C4-2B (cell line): Measurements from ENCODE around the gene THBD.

Source experiments
- ZFX ChIP-seq: fragments of 450-650 bp; IDR thresholded peaks from 2 replicates; pipeline ENCODE4 v1.6.1; 2017
- TF ChIP-seq, protein P1 (sequence below): fragments of 450-650 bp; conservative IDR thresholded peaks from 2 replicates; pipeline ENCODE4 v1.5.1; 2017; ENCODE audit warnings: mild to moderate bottlenecking

DNA sequence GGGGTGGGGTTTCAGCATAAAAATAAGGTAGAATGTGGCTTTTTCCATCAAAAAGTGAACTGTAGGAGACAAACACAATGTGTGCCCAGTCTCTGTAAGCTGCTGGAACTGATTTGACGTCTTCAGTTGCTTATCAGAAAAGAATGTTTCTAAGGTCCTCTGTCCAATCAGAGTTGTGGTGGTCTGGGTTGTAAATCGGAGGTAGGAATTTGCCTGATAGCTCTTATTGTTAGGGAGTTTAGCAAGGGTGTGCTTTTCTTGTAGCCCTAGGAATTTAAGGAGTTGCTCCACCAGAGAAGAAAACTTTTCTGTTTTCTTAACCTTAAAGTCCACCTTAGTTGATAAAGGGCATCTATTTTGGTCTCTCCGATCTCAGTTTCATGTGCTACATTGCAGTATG, 24.8 kb downstream of the THBD start:
- TF ChIP-seq, protein P1, sequence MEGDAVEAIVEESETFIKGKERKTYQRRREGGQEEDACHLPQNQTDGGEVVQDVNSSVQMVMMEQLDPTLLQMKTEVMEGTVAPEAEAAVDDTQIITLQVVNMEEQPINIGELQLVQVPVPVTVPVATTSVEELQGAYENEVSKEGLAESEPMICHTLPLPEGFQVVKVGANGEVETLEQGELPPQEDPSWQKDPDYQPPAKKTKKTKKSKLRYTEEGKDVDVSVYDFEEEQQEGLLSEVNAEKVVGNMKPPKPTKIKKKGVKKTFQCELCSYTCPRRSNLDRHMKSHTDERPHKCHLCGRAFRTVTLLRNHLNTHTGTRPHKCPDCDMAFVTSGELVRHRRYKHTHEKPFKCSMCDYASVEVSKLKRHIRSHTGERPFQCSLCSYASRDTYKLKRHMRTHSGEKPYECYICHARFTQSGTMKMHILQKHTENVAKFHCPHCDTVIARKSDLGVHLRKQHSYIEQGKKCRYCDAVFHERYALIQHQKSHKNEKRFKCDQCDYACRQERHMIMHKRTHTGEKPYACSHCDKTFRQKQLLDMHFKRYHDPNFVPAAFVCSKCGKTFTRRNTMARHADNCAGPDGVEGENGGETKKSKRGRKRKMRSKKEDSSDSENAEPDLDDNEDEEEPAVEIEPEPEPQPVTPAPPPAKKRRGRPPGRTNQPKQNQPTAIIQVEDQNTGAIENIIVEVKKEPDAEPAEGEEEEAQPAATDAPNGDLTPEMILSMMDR: no peak
- TF ChIP-seq ZFX: no peak
